Spinal cord (tissue), 10 donors: ENCODE data around the gene MCTP2. TPM values are rescaled to one million over a fixed set of nuclear protein-coding genes. Genes with fewer than 3 reads are reported as not detected.

ENCODE experiments used
- DNase-seq, 6 donors: peaks; one replicate each; pipeline versions ENCODE4 v3.0.0 to v3.0.0-alpha.2; 2013 to 2015; ENCODE audit warnings: low spot score in 6 of 6, low read depth in 4 of 6
- H3K27ac ChIP-seq: one replicate; pipeline ENCODE4 v1.5.1; 2013; ENCODE audit warnings: low read depth, low read length, control low read depth
- H3K27me3 ChIP-seq: one replicate; pipeline ENCODE4 v1.6.1; 2013; ENCODE audit warnings: low read length; ENCODE audit not compliant: control insufficient read depth, insufficient read depth
- H3K36me3 ChIP-seq: one replicate; pipeline ENCODE4 v1.6.1; 2013; ENCODE audit warnings: low read length; ENCODE audit not compliant: control insufficient read depth, insufficient read depth
- H3K4me1 ChIP-seq: one replicate; pipeline ENCODE4 v1.6.1; 2013; ENCODE audit warnings: low read length; ENCODE audit not compliant: control insufficient read depth, insufficient read depth
- H3K4me3 ChIP-seq: one replicate; pipeline ENCODE4 v1.5.1; 2013; ENCODE audit warnings: low read depth, low read length, control low read depth
- H3K9me3 ChIP-seq: one replicate; pipeline ENCODE4 v1.6.1; 2013; ENCODE audit warnings: low read length; ENCODE audit not compliant: control insufficient read depth, insufficient read depth
- WGBS: methylation state at CpG from one replicate; pipeline ENCODE4 v1.1.5; 2013; ENCODE audit warnings: missing lambda C conversion rate; ENCODE audit not compliant: insufficient coverage; 5-methylcytosine and 5-hydroxymethylcytosine counted together
- polyA plus RNA-seq, 2 donors: library from polyadenylated mRNA; unstranded; fragments of 120-200 nt; gene quantifications; one replicate each; pipeline ENCODE4 v1.2.1, GENCODE V29; 2013; ENCODE audit not compliant: insufficient read length in 2 of 2
- total RNA-seq, 2 donors: library from RNA; depleted of rRNA in 1 of 2; stranded (reverse); fragments of 120-200 nt in 1 of 2; fragments of >200 nt in 1 of 2; gene quantifications; one replicate each; pipeline versions ENCODE4 v1.2.3 to v1.2.4, GENCODE V29; 2013 to 2014
- donor health status: healthy.

MCTP2 gene
- total and polyA plus RNA-seq, 4 donors: 0.76 to 12.4 (median 4.1) TPM

DNA sequence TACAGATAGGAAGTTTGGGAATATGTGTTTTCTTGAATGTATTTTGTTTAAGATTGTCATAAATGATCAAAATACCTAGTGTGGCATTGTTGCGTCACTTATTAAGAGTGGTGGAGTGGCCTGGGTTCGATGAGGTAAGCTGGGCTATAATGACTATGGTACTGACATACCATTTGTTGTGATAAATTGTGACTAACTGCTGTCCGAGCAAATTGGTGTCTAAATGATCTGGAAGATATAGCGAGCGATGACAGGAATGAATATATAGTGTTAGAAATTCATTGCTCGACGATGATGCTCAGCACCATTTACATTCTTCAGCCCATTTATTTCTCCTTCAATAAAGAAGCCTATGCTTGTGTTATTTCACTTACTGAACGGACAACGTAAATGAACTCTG lies 123.3 kb downstream of the MCTP2 start:
- DNase-seq: peak in 1 of 6 donors; percentile 42
- no peaks in the 10 kb centered on the region for H3K9me3 ChIP-seq
- no peaks in the 10 kb centered on the region for H3K27me3 ChIP-seq
- H3K36me3 ChIP-seq: no peaks in the 10 kb centered on the region
- no peak overlapping the region for H3K27ac ChIP-seq
- 94% methylated on average over 2 of the region's 9 CpGs for WGBS
- no peak overlapping the region for H3K4me3 ChIP-seq
- no peaks in the 10 kb centered on the region for H3K4me1 ChIP-seq

DNA sequence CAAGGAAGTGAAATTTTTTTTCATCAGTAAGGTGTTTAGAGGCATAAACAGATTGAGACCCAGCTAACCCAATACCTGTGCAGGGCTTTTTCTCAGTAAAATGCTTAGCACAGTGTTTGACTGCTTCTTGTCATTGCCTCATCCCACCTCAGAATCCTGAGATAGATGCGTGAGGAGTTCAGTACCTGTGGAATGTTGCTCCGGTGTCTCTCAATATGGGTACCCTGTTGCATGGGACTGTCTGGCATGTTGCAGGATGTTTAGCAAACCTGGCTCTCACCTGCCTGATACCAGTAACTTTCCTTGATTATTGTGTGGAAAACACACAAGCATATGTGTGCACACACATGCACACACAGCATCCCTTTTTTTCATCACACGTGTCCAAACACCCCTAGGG lies 128.4 kb downstream of the MCTP2 start:
- H3K4me1 ChIP-seq: no peaks in the 10 kb centered on the region
- no peaks in the 10 kb centered on the region for H3K27me3 ChIP-seq
- H3K36me3 ChIP-seq: no peaks in the 10 kb centered on the region
- no peak overlapping the region for H3K27ac ChIP-seq
- DNase-seq: no peak
- H3K9me3 ChIP-seq: no peaks in the 10 kb centered on the region
- no peak overlapping the region for H3K4me3 ChIP-seq
- WGBS: 85% methylated on average over 2 of the region's 3 CpGs

DNA sequence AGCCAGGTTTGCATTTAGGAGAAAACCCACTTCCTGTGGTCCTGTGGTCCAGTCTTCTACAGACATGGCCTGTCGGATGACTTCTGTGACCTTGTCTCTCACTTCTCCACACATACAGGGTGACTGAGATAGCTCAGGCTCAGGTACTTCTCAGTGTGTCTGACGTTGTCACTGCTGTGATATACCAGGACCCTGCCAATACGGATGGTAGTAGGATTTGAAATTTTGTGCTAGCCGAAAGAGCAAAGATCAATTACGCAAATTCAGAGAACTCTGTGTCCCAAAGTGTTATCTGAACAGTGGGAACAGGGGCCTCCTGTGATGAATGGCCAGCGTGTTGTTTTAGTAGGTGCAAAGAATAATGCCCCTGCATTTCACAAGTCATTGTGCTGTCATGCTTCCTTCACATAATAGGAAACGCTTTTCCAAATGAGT lies 128.9 kb downstream of the MCTP2 start:
- 57% methylated on average over 4 of the region's 7 CpGs for WGBS
- no peaks in the 10 kb centered on the region for H3K4me1 ChIP-seq
- H3K9me3 ChIP-seq: no peaks in the 10 kb centered on the region
- DNase-seq: no peak
- no peaks in the 10 kb centered on the region for H3K27me3 ChIP-seq
- no peaks in the 10 kb centered on the region for H3K36me3 ChIP-seq
- H3K27ac ChIP-seq: no peak overlapping the region
- H3K4me3 ChIP-seq: no peak overlapping the region

DNA sequence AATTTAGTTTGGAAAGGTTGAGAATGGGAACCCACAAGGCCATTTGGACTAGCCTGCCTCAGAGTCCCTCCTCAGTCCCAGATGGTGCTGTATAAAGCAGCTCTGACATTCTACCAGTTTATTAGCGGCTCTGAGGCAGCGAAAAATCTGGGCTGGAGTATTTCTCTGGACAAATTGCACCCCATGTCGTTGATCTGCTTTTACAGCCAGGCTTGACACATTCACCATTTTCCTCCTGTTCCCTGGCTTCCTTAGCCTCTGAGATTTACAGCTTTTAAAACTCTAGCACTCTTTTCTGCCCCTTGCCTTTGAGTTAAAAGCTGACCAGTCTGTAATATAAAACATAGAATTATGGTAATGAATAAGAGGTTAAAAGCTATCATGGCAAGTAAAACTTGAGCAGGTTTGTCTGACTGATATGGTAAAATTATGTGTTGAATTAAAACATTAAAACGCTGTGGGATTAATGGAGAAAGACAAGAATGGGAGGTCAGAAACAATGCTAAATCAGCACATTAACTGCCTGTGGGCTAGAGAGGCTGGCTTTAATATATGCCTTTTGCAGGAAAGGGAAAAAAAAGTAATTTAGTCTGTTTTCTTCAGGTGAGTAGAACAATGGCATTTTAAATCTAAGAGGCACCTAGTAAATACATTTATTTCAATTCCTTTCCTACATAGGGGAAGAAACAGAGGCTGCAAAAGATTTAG lies 131.2 kb downstream of the MCTP2 start:
- Histone ChIP-seq H3K36me3 (no peaks in the 10 kb centered on the region), H3K9me3 (no peaks in the 10 kb centered on the region), H3K27ac (no peak overlapping the region), H3K27me3 (no peaks in the 10 kb centered on the region), H3K4me3 (no peak overlapping the region), H3K4me1 (no peaks in the 10 kb centered on the region)
- WGBS: 55% methylated on average over 4 of the region's 4 CpGs
- peak in 2 of 6 donors; percentile 15 to 58 for DNase-seq

DNA sequence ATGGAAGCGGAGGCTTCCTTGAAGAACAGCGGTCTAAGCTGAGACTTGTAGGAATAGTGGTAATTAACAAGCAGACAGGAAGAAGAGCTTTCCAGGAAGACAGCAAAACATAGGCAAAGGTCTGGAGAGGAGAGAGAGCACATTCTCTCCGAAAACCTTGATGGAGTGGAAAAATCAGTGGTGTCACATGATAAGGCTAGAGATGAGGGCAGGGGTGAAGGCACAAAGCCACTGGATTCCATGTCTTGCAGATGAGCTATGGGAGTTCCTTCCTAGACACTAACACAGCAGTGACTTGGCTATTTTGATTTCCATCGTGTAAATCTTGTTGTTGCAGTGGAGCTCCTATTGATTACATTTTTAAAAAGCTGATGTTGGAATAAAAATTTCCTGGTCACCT lies 132.0 kb downstream of the MCTP2 start:
- no peaks in the 10 kb centered on the region for H3K36me3 ChIP-seq
- H3K9me3 ChIP-seq: no peaks in the 10 kb centered on the region
- no peaks in the 10 kb centered on the region for H3K27me3 ChIP-seq
- no peak overlapping the region for H3K4me3 ChIP-seq
- WGBS: 95% methylated on average over 3 of the region's 4 CpGs
- H3K27ac ChIP-seq: no peak overlapping the region
- no peaks in the 10 kb centered on the region for H3K4me1 ChIP-seq
- no peak for DNase-seq

DNA sequence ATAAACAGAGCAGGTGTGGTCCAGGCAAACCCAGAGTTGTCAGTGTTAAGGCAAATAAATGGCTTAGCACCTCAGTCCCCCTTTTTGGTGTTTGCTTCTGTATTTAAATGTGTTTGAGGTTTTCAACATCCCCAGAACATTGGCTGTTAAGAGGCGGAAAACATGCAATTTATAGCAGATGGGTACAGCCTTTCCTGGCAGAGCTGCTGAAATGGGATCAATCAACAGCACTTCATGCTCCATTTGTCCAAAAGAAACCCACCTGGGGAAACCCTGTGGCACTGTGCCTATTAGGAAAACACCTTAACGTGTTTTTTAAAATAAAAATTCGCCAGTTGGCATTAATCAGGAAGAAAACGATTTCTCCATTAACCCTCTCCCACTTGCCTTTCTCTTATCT lies 135.4 kb downstream of the MCTP2 start:
- H3K36me3 ChIP-seq: no peaks in the 10 kb centered on the region
- no peak overlapping the region for H3K27ac ChIP-seq
- no peaks in the 10 kb centered on the region for H3K4me1 ChIP-seq
- H3K27me3 ChIP-seq: no peaks in the 10 kb centered on the region
- WGBS: 34% methylated on average over 3 of the region's 4 CpGs
- no peak overlapping the region for H3K4me3 ChIP-seq
- no peaks in the 10 kb centered on the region for H3K9me3 ChIP-seq
- peak in 2 of 6 donors; percentile 67 to 72 for DNase-seq

DNA sequence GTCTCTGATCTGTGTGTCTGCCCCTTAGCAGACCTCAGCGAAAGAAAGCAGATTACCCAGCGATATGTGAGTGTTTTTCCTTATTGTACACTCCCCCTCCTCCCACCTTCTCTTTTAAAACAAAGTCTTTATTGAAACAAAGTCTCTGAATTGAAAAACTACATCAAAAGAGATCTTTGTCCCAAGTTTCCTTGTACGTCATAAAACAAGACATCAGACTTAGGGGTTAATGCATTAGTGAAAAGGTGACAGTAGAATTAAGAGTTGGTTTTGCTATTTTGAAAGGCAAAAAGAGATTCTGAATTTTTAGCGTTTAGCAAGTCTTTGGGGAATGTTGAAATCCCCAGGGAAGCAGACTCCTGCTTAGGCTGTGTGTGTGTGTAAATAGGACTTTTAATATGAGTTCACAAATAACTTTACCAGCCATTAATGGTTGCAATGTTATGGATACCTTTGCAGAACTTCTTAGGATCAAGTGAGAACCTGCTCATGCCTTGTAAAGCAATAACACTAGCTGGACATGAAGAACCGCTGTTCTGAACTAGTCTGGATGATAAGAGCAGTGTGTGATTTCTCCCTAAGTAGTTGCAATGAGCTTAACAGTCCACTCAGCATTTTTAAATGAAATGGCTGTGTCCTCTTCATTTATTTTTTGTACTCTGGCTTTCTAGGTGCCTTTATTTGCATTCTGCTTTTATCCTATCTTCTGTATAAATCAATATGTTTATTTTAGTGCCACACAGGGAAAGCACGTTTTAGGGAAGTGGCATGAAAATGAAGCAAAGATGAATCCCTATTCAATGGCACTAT lies 136.6 kb downstream of the MCTP2 start:
- Histone ChIP-seq H3K4me1 (no peaks in the 10 kb centered on the region), H3K9me3 (no peaks in the 10 kb centered on the region), H3K27me3 (no peaks in the 10 kb centered on the region), H3K36me3 (no peaks in the 10 kb centered on the region), H3K27ac (no peak overlapping the region), H3K4me3 (no peak overlapping the region)
- no peak for DNase-seq
- 20% methylated on average over 3 of the region's 6 CpGs for WGBS

DNA sequence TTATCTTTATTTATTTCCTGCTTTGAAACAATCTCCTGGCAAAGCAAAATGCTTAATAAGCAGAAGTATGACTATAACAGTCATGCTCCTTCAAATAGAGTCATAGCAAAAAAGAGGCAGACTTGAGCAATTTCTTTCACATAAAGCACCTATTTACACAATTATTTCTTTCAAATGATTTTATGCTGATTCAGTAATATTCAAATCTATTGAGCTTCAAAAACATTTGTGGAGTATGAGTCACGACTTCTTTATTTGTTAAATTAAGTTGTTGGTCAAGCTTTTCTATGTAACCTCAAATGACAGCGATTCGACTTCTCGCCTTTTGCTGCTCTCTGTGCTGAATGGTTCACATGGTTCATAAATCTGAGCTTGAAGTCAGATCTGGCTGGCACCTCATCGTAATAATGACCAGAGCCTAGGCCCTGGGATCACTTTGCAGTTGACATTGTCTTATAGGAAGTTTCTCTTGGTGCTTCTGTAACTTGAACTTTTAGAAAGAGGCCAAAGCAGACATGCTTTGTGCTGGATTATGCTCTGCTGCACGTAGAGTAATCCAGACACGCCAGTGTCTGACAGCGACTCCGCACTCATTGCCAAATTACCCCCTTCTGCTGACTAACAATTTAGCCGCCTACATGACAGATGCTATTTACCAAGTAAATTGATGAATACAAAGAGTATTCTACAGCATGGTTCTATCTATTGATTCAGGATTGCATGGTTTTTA lies 139.0 kb downstream of the MCTP2 start:
- Histone ChIP-seq H3K4me3 (no peak overlapping the region), H3K27me3 (no peaks in the 10 kb centered on the region), H3K9me3 (no peaks in the 10 kb centered on the region), H3K4me1 (no peaks in the 10 kb centered on the region), H3K27ac (no peak overlapping the region), H3K36me3 (no peaks in the 10 kb centered on the region)
- DNase-seq: peak in 2 of 6 donors; percentile 73 to 77
- WGBS: 46% methylated on average over 5 of the region's 10 CpGs

DNA sequence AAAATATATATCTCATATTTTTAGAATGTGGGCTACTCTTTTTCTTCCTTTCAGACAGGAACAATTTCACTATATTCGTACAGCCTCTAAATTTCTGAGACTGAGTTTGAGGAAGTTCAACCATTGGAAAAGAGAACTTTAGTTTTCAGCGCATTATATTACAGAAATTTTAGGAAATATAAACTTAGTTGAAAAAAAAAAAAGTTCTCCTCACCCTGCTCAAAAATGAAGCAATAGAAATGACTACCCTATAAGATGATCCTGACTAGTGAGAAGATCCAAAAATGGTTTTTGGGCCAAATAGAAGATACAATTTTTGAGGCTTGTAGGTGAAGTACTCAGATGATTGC lies 139.6 kb downstream of the MCTP2 start:
- DNase-seq: no peak

More for the DNA sequence above, 139.6 kb downstream of the MCTP2 start:
- Histone ChIP-seq H3K9me3 (no peaks in the 10 kb centered on the region), H3K4me3 (no peak overlapping the region), H3K27ac (no peak overlapping the region), H3K27me3 (no peaks in the 10 kb centered on the region), H3K4me1 (no peaks in the 10 kb centered on the region), H3K36me3 (no peaks in the 10 kb centered on the region)
- no CpG with 5 or more reads among the region's 2 CpGs for WGBS
